Endothelial cell of umbilical vein (primary cell): ENCODE data around the gene HTATSF1. TPM values are rescaled to one million over a fixed set of nuclear protein-coding genes. Genes with fewer than 3 reads are reported as not detected.

Experiments used
- BruUV-seq: library from RNA; stranded (reverse); fragments of 400-500 nt; replicated peaks from 2 replicates; lab custom pipeline; 2021; lab: Mats Ljungman, UMichigan
- CTCF ChIA-PET: fragments of 300-600, 350-600 bp; sonication (Branson Sonifier 250); formaldehyde crosslinking; loops from one replicate; lab custom pipeline; 2021; ENCODE audit warnings: antibody characterized with exemption, inconsistent platforms; lab: Charles Lee
- POLR2A ChIA-PET: fragments of 300-600, 350-600 bp; sonication (Branson Sonifier 250); formaldehyde crosslinking; loops from one replicate; lab custom pipeline; 2021; ENCODE audit warnings: antibody characterized with exemption, inconsistent platforms; lab: Charles Lee
- DNase-seq: peaks from one replicate; pipeline ENCODE4 v3.0.0-alpha.2; 2011; ENCODE audit warnings: low read depth, low spot score
- FAIRE-seq: peaks from 2 replicates; lab custom pipeline; 2011; peaks lifted over from hg19 to GRCh38; lab: Jason Lieb, UNC
- H2AFZ ChIP-seq: 2 replicates; pipeline ENCODE4 v1.6.0; 2012; ENCODE audit warnings: low read depth, low read length, control low read depth, inconsistent platforms
- H3K27ac ChIP-seq: 2 replicates; pipeline ENCODE4 v1.5.1; 2011; ENCODE audit warnings: low read depth, mild to moderate bottlenecking, control low read depth, low read length, moderate library complexity; ENCODE audit not compliant: insufficient read depth
- H3K27me3 ChIP-seq, 2 experiments: 2 replicates each; pipeline versions ENCODE4 v1.6.0 to v1.6.1; 2011; ENCODE audit warnings: low read length in 2 of 2, mixed read lengths in 1 of 2; ENCODE audit not compliant: control insufficient read depth in 2 of 2, insufficient read depth in 2 of 2
- H3K36me3 ChIP-seq, 2 experiments: 2 replicates in 1 of 2; 3 replicates in 1 of 2; pipeline ENCODE4 v1.5.1; 2011; ENCODE audit warnings: low read length in 2 of 2, mild to moderate bottlenecking in 1 of 2, moderate library complexity in 1 of 2; ENCODE audit not compliant: control insufficient read depth in 2 of 2, insufficient read depth in 2 of 2; ENCODE audit errors: extremely low read depth in 1 of 2
- H3K4me1 ChIP-seq: 3 replicates; pipeline ENCODE4 v1.5.1; 2011; ENCODE audit warnings: mild to moderate bottlenecking, low read length; ENCODE audit not compliant: control insufficient read depth, insufficient read depth; ENCODE audit errors: extremely low read depth
- H3K4me2 ChIP-seq: 2 replicates; pipeline ENCODE4 v1.6.1; 2011; ENCODE audit warnings: low read length, control low read depth, mixed read lengths; ENCODE audit not compliant: insufficient read depth
- H3K4me3 ChIP-seq, 3 experiments: fragments of 200-600 bp in 1 of 3; sonication (generic), shearing (Covaris generic) in 1 of 3; replicated peaks in 1 of 3; 2 replicates each; pipeline ENCODE4 v1.5.1; 2011 to 2016; ENCODE audit warnings: control low read depth in 3 of 3, low read length in 3 of 3, mild to moderate bottlenecking in 2 of 3, inconsistent platforms in 1 of 3, low read depth in 1 of 3, moderate library complexity in 1 of 3; ENCODE audit not compliant: insufficient read depth in 1 of 3
- H3K79me2 ChIP-seq: 2 replicates; pipeline ENCODE4 v1.6.0; 2012; ENCODE audit warnings: low read length, inconsistent platforms; ENCODE audit not compliant: control insufficient read depth, insufficient read depth
- H3K9ac ChIP-seq: replicated peaks from 2 replicates; pipeline ENCODE3; 2011; ENCODE audit warnings: low read length, control low read depth; ENCODE audit not compliant: insufficient read depth; ENCODE audit errors: extremely low read depth
- H3K9me1 ChIP-seq: replicated peaks from 3 replicates; pipeline ENCODE4 v1.6.0; 2011; ENCODE audit warnings: mild to moderate bottlenecking, low read length; ENCODE audit not compliant: control insufficient read depth, insufficient read depth; ENCODE audit errors: extremely low read depth
- H3K9me3 ChIP-seq: replicated peaks from 2 replicates; pipeline ENCODE4 v1.5.1; 2012; ENCODE audit warnings: low read length, inconsistent platforms; ENCODE audit not compliant: control insufficient read depth, insufficient read depth
- H4K20me1 ChIP-seq: replicated peaks from 2 replicates; pipeline ENCODE3; 2011; ENCODE audit warnings: mild to moderate bottlenecking, low read length; ENCODE audit not compliant: control insufficient read depth, insufficient read depth; ENCODE audit errors: extremely low read depth
- CTCF ChIP-seq, 2 donors: IDR thresholded peaks; 1 replicate in 1 of 2; 2 replicates in 1 of 2; pipeline ENCODE4 v1.5.1; 2011; ENCODE audit warnings: low read length in 2 of 2, mild to moderate bottlenecking in 2 of 2, moderate library complexity in 2 of 2, control low read depth in 1 of 2, inconsistent platforms in 1 of 2, low read depth in 1 of 2; ENCODE audit not compliant: insufficient read depth in 1 of 2; ENCODE audit errors: extremely low read depth in 1 of 2
- EZH2 ChIP-seq: IDR thresholded peaks from 2 replicates; pipeline ENCODE4 v1.6.1; 2012; ENCODE audit warnings: borderline replicate concordance, low read depth, mild to moderate bottlenecking, moderate library complexity, low read length, inconsistent platforms; ENCODE audit not compliant: severe bottlenecking
- FOS ChIP-seq: IDR thresholded peaks from 2 replicates; pipeline ENCODE4 v1.6.1; 2011; ENCODE audit warnings: mild to moderate bottlenecking, low read length, moderate library complexity, borderline replicate concordance; ENCODE audit not compliant: insufficient read depth
- GATA2 ChIP-seq: IDR thresholded peaks from 2 replicates; pipeline ENCODE4 v1.7.0; 2011; ENCODE audit warnings: low read depth, mild to moderate bottlenecking, moderate library complexity, mixed read lengths, low read length; ENCODE audit not compliant: insufficient read length, insufficient read depth
- JUN ChIP-seq: IDR thresholded peaks from 2 replicates; pipeline ENCODE4 v1.6.1; 2011; ENCODE audit warnings: borderline replicate concordance, low read depth; ENCODE audit not compliant: insufficient read length, insufficient read depth
- MAX ChIP-seq: IDR thresholded peaks from 2 replicates; pipeline ENCODE4 v1.6.1; 2011; ENCODE audit not compliant: insufficient read depth, insufficient read length
- MYC ChIP-seq: IDR thresholded peaks from one replicate; pipeline ENCODE4 v1.6.1; 2011; ENCODE audit warnings: mild to moderate bottlenecking, low read depth, low read length
- POLR2A ChIP-seq: IDR thresholded peaks from 2 replicates; pipeline ENCODE4 v1.6.1; 2012; ENCODE audit warnings: low read depth, mild to moderate bottlenecking, control low read depth, low read length
- POLR2AphosphoS5 ChIP-seq: IDR thresholded peaks from 2 replicates; pipeline ENCODE4 v1.6.1; 2012; ENCODE audit warnings: low read depth, mild to moderate bottlenecking, control low read depth, low read length, moderate library complexity; ENCODE audit not compliant: insufficient read depth
- dilution Hi-C: fragments of 300-500 bp; cut with MboI; formaldehyde crosslinking; loops from one replicate; pipeline ENCODE4 v1.15.0; 2019; ENCODE audit warnings: low sequenced_read_pairs; ENCODE audit not compliant: extremely low pct_ligation_motif_present
- intact Hi-C: fragments of 100-400 bp; cut with micrococcal nuclease; formaldehyde crosslinking; loops from one replicate; pipeline ENCODE4 v1.10.0; 2022
- polyA plus RNA-seq, 4 experiments: library from polyadenylated mRNA; depleted of rRNA in 3 of 4; stranded (reverse) in 3 of 4; unstranded in 1 of 4; fragments of >200 nt; gene quantifications; 2 replicates each; pipeline versions ENCODE4 v1.2.1 to v1.2.3, GENCODE V29; 2011 to 2012; ENCODE audit warnings: missing spikeins in 1 of 4
- total RNA-seq: library from RNA; stranded (reverse); gene quantifications from 2 replicates; pipeline ENCODE4 v1.2.3, GENCODE V29; 2021

Gene HTATSF1
- total and polyA plus RNA-seq, 2 donors (not counting 3 experiments of a cell fraction or from before 2014, with no cell fraction given): 1.0 to 31.1 TPM

GRCh38 chrX:136468391-136469103 lies 28.8 kb upstream of the HTATSF1 start:
- H3K4me3 ChIP-seq: no peak overlapping the region

More at GRCh38 chrX:136468391-136469103, 28.8 kb upstream of the HTATSF1 start:
- Histone ChIP-seq H3K27ac (no peak overlapping the region), H2AFZ (no peak overlapping the region), H3K27me3 (no peaks in the 10 kb centered on the region), H4K20me1 (no peaks in the 10 kb centered on the region), H3K36me3 (no peaks in the 10 kb centered on the region), H3K4me2 (no peak overlapping the region), H3K4me1 (no peaks in the 10 kb centered on the region), H3K9me1 (no peaks in the 10 kb centered on the region), H3K9me3 (no peaks in the 10 kb centered on the region), H3K79me2 (no peaks in the 10 kb centered on the region), H3K9ac (no peak overlapping the region)
- FAIRE-seq (no peak), DNase-seq (no peak)
- dilution Hi-C loops: no loop called here
- TF ChIP-seq MYC (no peak), EZH2 (no peak), CTCF (IDR thresholded peaks at IDR 0.05; ENCODE audit: extremely low read depth in 1 of 2, insufficient read depth in 1 of 2, low read depth in 1 of 2, low read length in 2 of 2) (no peak), POLR2A (no peak), MAX (no peak), GATA2 (no peak), FOS (no peak), JUN (no peak), POLR2AphosphoS5 (no peak)
- BruUV-seq: no TSS peak
- POLR2A ChIA-PET: no interaction called here
- intact Hi-C loops: no loop called here
- CTCF ChIA-PET: no interaction called here
